DOHH2 (cell line): ENCODE data around the gene MRPL18.
"Not testable (repeated sequence)": the region's sequence is repeated elsewhere in the genome, so short reads cannot be mapped to it uniquely, and the experiment has no call there.

Source experiments
- H3F3A ChIP-seq: fragments of 200-600 bp; sonication (generic), shearing (Covaris generic); 2 replicates; pipeline ENCODE4 v1.6.0; 2016; ENCODE audit warnings: antibody characterized with exemption, mild to moderate bottlenecking; ENCODE audit not compliant: control insufficient read depth, insufficient read depth
- H3K27ac ChIP-seq: fragments of 200-600 bp; sonication (generic); 2 replicates; pipeline ENCODE4 v1.5.1; 2014; ENCODE audit warnings: low read depth, mild to moderate bottlenecking, low read length, moderate library complexity
- H3K27me3 ChIP-seq: fragments of 200-600 bp; sonication (generic); 2 replicates; pipeline ENCODE4 v1.6.1; 2014; ENCODE audit warnings: mild to moderate bottlenecking, low read length, mixed read lengths; ENCODE audit not compliant: control insufficient read depth
- H3K36me3 ChIP-seq: fragments of 200-600 bp; sonication (generic); 2 replicates; pipeline ENCODE4 v1.6.1; 2014; ENCODE audit warnings: mild to moderate bottlenecking, low read length, moderate library complexity, mixed read lengths; ENCODE audit not compliant: control insufficient read depth
- H3K4me1 ChIP-seq: fragments of 200-600 bp; sonication (generic); 2 replicates; pipeline ENCODE4 v1.6.1; 2014; ENCODE audit warnings: mild to moderate bottlenecking, low read length, mixed read lengths; ENCODE audit not compliant: control insufficient read depth
- H3K4me2 ChIP-seq: fragments of 200-600 bp; sonication (generic); 2 replicates; pipeline ENCODE4 v1.6.0; 2014; ENCODE audit warnings: mild to moderate bottlenecking, low read length, moderate library complexity
- H3K4me3 ChIP-seq: fragments of 200-600 bp; sonication (generic); 2 replicates; pipeline ENCODE4 v1.5.1; 2014; ENCODE audit warnings: mild to moderate bottlenecking, low read length, mixed read lengths
- H3K79me2 ChIP-seq: fragments of 200-600 bp; sonication (generic); 2 replicates; pipeline ENCODE4 v1.6.1; 2014; ENCODE audit warnings: mild to moderate bottlenecking, low read length, mixed read lengths; ENCODE audit not compliant: control insufficient read depth
- H3K9me2 ChIP-seq: fragments of 200-600 bp; sonication (generic); replicated peaks from 2 replicates; pipeline ENCODE4 v1.6.1; 2014; ENCODE audit warnings: mild to moderate bottlenecking, low read length, mixed read lengths; ENCODE audit not compliant: control insufficient read depth
- H3K9me3 ChIP-seq: fragments of 200-600 bp; sonication (generic); 2 replicates; pipeline ENCODE4 v1.6.1; 2014; ENCODE audit warnings: antibody characterized with exemption, low read length, mixed read lengths; ENCODE audit not compliant: control insufficient read depth, insufficient read depth
- H4K20me1 ChIP-seq: fragments of 200-600 bp; sonication (generic); 2 replicates; pipeline ENCODE4 v1.6.0; 2014; ENCODE audit warnings: low read depth, mild to moderate bottlenecking, antibody characterized with exemption, low read length, moderate library complexity; ENCODE audit not compliant: control insufficient read depth, insufficient read depth
- CTCF ChIP-seq: fragments of 200-600 bp; sonication (generic); IDR thresholded peaks from one replicate; pipeline ENCODE4 v1.5.1; 2014; ENCODE audit warnings: antibody characterized with exemption, mild to moderate bottlenecking, low read depth, low read length; ENCODE audit not compliant: poor library complexity, severe bottlenecking
- EZH2phosphoT487 ChIP-seq: fragments of 200-600 bp; sonication (generic); IDR thresholded peaks from 2 replicates; pipeline ENCODE4 v1.6.1; 2017; ENCODE audit warnings: borderline replicate concordance, mild to moderate bottlenecking, antibody characterized with exemption, low read length, moderate library complexity, mixed read lengths

Gene MRPL18

GRCh38 chr6:159790149-159790955 is at the start of gene MRPL18:
MRPL18 (plus strand) TSS chr6:159790467; CDS start chr6:159790588, 121 bp downstream.
- no peaks in the 10 kb centered on the region for H3K9me3 ChIP-seq
- H3K9me2 ChIP-seq = no peaks in the 10 kb centered on the region
- H3K4me1 ChIP-seq = peaks cover 55% of the 10 kb centered on the region
- no peaks in the 10 kb centered on the region for H3K27me3 ChIP-seq
- peaks cover 90% of the 10 kb centered on the region for H3K79me2 ChIP-seq
- TF ChIP-seq EZH2phosphoT487 = no peak
- H3K4me3 ChIP-seq = peak within 1 kb of the TSS; percentile 97
- H3K36me3 ChIP-seq = peaks cover 84% of the 10 kb centered on the region
- peak within 1 kb of the TSS; percentile 84 for H3K27ac ChIP-seq
- peaks cover 23% of the 10 kb centered on the region for H4K20me1 ChIP-seq
- peak within 1 kb of the TSS; percentile 92 for H3K4me2 ChIP-seq
- H3F3A ChIP-seq = peaks cover 15% of the 10 kb centered on the region; the same call in 1 of the 2 replicates

- H3K79me2 ChIP-seq = peaks cover 91% of the 10 kb centered on the region
- peaks cover 99% of the 10 kb centered on the region for H3K36me3 ChIP-seq
- no peaks in the 10 kb centered on the region for H3K4me1 ChIP-seq
- H4K20me1 ChIP-seq = peaks cover 4% of the 10 kb centered on the region; the same call in 1 of the 2 replicates
- H3K9me3 ChIP-seq = no peaks in the 10 kb centered on the region
- TF ChIP-seq CTCF (no peak), EZH2phosphoT487 (no peak)
- no peaks in the 10 kb centered on the region for H3K27me3 ChIP-seq
- peaks cover 16% of the 10 kb centered on the region for H3F3A ChIP-seq
- no peak overlapping the region for H3K4me3 ChIP-seq
- no peaks in the 10 kb centered on the region for H3K9me2 ChIP-seq
- H3K4me2 ChIP-seq = no peak overlapping the region
- no peak overlapping the region for H3K27ac ChIP-seq
These were observed 48.1 kb upstream of the MRPL18 start for GRCh38 chr6:159742165-159742564.

- Histone ChIP-seq H3K4me3 (no peak overlapping the region), H4K20me1 (peaks cover 4% of the 10 kb centered on the region; the same call in 1 of the 2 replicates), H3K27me3 (no peaks in the 10 kb centered on the region), H3K9me3 (no peaks in the 10 kb centered on the region), H3K4me2 (no peak overlapping the region), H3K36me3 (peaks cover 98% of the 10 kb centered on the region), H3K27ac (no peak overlapping the region), H3K4me1 (no peaks in the 10 kb centered on the region), H3K79me2 (peaks cover 77% of the 10 kb centered on the region), H3K9me2 (no peaks in the 10 kb centered on the region), H3F3A (peaks cover 16% of the 10 kb centered on the region)
- no peak for TF ChIP-seq CTCF
- no peak for TF ChIP-seq EZH2phosphoT487
These were observed 45.2 kb upstream of the MRPL18 start for GRCh38 chr6:159745081-159745480.

GRCh38 chr6:159746759-159747158 is 43.5 kb upstream of the MRPL18 start:
- H3K4me3 ChIP-seq = no peak overlapping the region
- H3K4me1 ChIP-seq = no peaks in the 10 kb centered on the region
- H3F3A ChIP-seq = peaks cover 19% of the 10 kb centered on the region
- no peaks in the 10 kb centered on the region for H3K9me2 ChIP-seq
- H3K36me3 ChIP-seq = peaks cover 98% of the 10 kb centered on the region
- peaks cover 75% of the 10 kb centered on the region for H3K79me2 ChIP-seq
- TF ChIP-seq EZH2phosphoT487 = no peak
- no peak for TF ChIP-seq CTCF
- H3K4me2 ChIP-seq = no peak overlapping the region
- no peaks in the 10 kb centered on the region for H3K27me3 ChIP-seq
- H3K9me3 ChIP-seq = no peaks in the 10 kb centered on the region
- H4K20me1 ChIP-seq = peaks cover 4% of the 10 kb centered on the region; the same call in 1 of the 2 replicates
- H3K27ac ChIP-seq = no peak overlapping the region

GRCh38 chr6:159748127-159748526 is 42.1 kb upstream of the MRPL18 start:
- not testable (repeated sequence) for H3K4me2 ChIP-seq, H4K20me1 ChIP-seq, H3K4me1 ChIP-seq, H3K4me3 ChIP-seq, H3K27me3 ChIP-seq, H3K27ac ChIP-seq, H3K9me2 ChIP-seq, H3K9me3 ChIP-seq
- Histone ChIP-seq H3K79me2 (peaks cover 68% of the 10 kb centered on the region), H3F3A (peaks cover 27% of the 10 kb centered on the region), H3K36me3 (peaks cover 100% of the 10 kb centered on the region)
